Activated CD8-positive, alpha-beta T cell treated with anti-CD3 and anti-CD28 coated beads, Interleukin-2, amount 10 ng/mL, durations not matched to agents 7 days and 5 days (primary cell): ENCODE measurements around the gene RUSF1. TPM values are rescaled to one million over a fixed set of nuclear protein-coding genes. Genes with fewer than 3 reads are reported as not detected.

Source experiments
- ATAC-seq: fragments of 150-1000 bp; cut with Tn5 transposase; one replicate; pipeline ENCODE4 v1.10.0; 2021; ENCODE audit warnings: moderate library complexity
- CTCF ChIA-PET: fragments of 350-600 bp; sonication (Branson Sonifier 250); formaldehyde crosslinking; loops from one replicate; lab custom pipeline; 2021; ENCODE audit warnings: antibody characterized with exemption; lab: Charles Lee
- POLR2A ChIA-PET: fragments of 350-600 bp; sonication (Branson Sonifier 250); formaldehyde crosslinking; loops from one replicate; lab custom pipeline; 2021; ENCODE audit warnings: antibody characterized with exemption; lab: Charles Lee
- DNase-seq: peaks from one replicate; pipeline ENCODE4 v3.0.0-alpha.2; 2020
- H3K27ac Mint-ChIP-seq: one replicate; pipeline ENCODE4 v1.8.0; 2021; ENCODE audit warnings: mild to moderate bottlenecking, mixed read lengths
- H3K27me3 Mint-ChIP-seq: one replicate; pipeline ENCODE4 v1.8.0; 2021; ENCODE audit warnings: low read depth, mixed read lengths
- H3K36me3 Mint-ChIP-seq: one replicate; pipeline ENCODE4 v1.8.0; 2021; ENCODE audit warnings: low read depth, mixed read lengths
- H3K4me1 Mint-ChIP-seq: one replicate; pipeline ENCODE4 v1.8.0; 2021; ENCODE audit warnings: low read depth, mixed read lengths
- H3K4me3 Mint-ChIP-seq: one replicate; pipeline ENCODE4 v1.8.0; 2021; ENCODE audit warnings: mild to moderate bottlenecking, mixed read lengths
- H3K9me3 Mint-ChIP-seq: one replicate; pipeline ENCODE4 v1.8.0; 2022; ENCODE audit warnings: mixed read lengths; ENCODE audit not compliant: insufficient read depth
- total RNA-seq, 2 experiments: library from RNA; stranded (reverse); gene quantifications; one replicate each; pipeline ENCODE4 v1.2.3, GENCODE V29; 2021

Gene RUSF1
- total RNA-seq, 2 experiments from 2014 or later: 31.7 to 32.8 TPM

GRCh38 chr16:31493506-31494125 lies 14.6 kb downstream of the RUSF1 start:
- POLR2A ChIA-PET: interaction anchor here (1.5 kb wide), 1 partner anchor 13 kb away, joined by 3 read pairs; no protein-coding TSS in a partner anchor
- H3K27ac Mint-ChIP-seq: no peak overlapping the region
- no peak overlapping the region for H3K4me3 Mint-ChIP-seq
- peaks cover 5% of the 10 kb centered on the region for H3K36me3 Mint-ChIP-seq
- no peaks in the 10 kb centered on the region for H3K9me3 Mint-ChIP-seq
- no peaks in the 10 kb centered on the region for H3K27me3 Mint-ChIP-seq
- ATAC-seq (no peak), DNase-seq (no peak)
- CTCF ChIA-PET: no interaction called here
- H3K4me1 Mint-ChIP-seq: peaks cover 4% of the 10 kb centered on the region

GRCh38 chr16:31491778-31492418 lies 16.3 kb downstream of the RUSF1 start:
- H3K27me3 Mint-ChIP-seq: no peaks in the 10 kb centered on the region
- no peak overlapping the region for H3K27ac Mint-ChIP-seq
- H3K4me1 Mint-ChIP-seq: peaks cover 11% of the 10 kb centered on the region
- H3K4me3 Mint-ChIP-seq: no peak overlapping the region
- CTCF ChIA-PET: no interaction called here
- DNase-seq (no peak), ATAC-seq (no peak)
- H3K36me3 Mint-ChIP-seq: peaks cover 5% of the 10 kb centered on the region
- no peaks in the 10 kb centered on the region for H3K9me3 Mint-ChIP-seq
- POLR2A ChIA-PET: no interaction called here

- ATAC-seq (no peak), DNase-seq (no peak)
- H3K36me3 Mint-ChIP-seq: peaks cover 5% of the 10 kb centered on the region
- H3K27ac Mint-ChIP-seq: no peak overlapping the region
- peaks cover 11% of the 10 kb centered on the region for H3K4me1 Mint-ChIP-seq
- H3K4me3 Mint-ChIP-seq: no peak overlapping the region
- peaks cover 8% of the 10 kb centered on the region for H3K27me3 Mint-ChIP-seq
- H3K9me3 Mint-ChIP-seq: no peaks in the 10 kb centered on the region
- POLR2A ChIA-PET: interaction anchor here (1.4 to 1.6 kb wide), 2 partner anchors 18 to 30 kb away, joined by 3 to 4 read pairs; partner anchors contain the start of genes ARMC5 and RUSF1
- CTCF ChIA-PET: interaction anchor here (1.0 kb wide), 1 partner anchor 29 kb away, joined by 3 read pairs; no protein-coding TSS in a partner anchor
These were observed 18.3 kb downstream of the RUSF1 start for GRCh38 chr16:31489616-31490584.

- no peak overlapping the region for H3K27ac Mint-ChIP-seq
- peaks cover 11% of the 10 kb centered on the region for H3K4me1 Mint-ChIP-seq
- H3K36me3 Mint-ChIP-seq: peaks cover 5% of the 10 kb centered on the region
- DNase-seq (no peak), ATAC-seq (no peak)
- POLR2A ChIA-PET: interaction anchor here (1.6 kb wide), 1 partner anchor 19 kb away, joined by 4 read pairs; the partner anchor contains the start of gene RUSF1
- peaks cover 8% of the 10 kb centered on the region for H3K27me3 Mint-ChIP-seq
- no peaks in the 10 kb centered on the region for H3K9me3 Mint-ChIP-seq
- no peak overlapping the region for H3K4me3 Mint-ChIP-seq
- CTCF ChIA-PET: interaction anchor here (1.0 kb wide), 1 partner anchor 28 kb away, joined by 3 read pairs; no protein-coding TSS in a partner anchor
These were observed 19.0 kb downstream of the RUSF1 start for GRCh38 chr16:31489298-31489564.

- H3K9me3 Mint-ChIP-seq: no peaks in the 10 kb centered on the region
- DNase-seq (no peak), ATAC-seq (no peak)
- no peak overlapping the region for H3K27ac Mint-ChIP-seq
- H3K36me3 Mint-ChIP-seq: peaks cover 5% of the 10 kb centered on the region
- H3K4me3 Mint-ChIP-seq: no peak overlapping the region
- CTCF ChIA-PET: interaction anchor here (1.4 kb wide), 1 partner anchor 28 kb away, joined by 6 read pairs; no protein-coding TSS in a partner anchor
- peaks cover 8% of the 10 kb centered on the region for H3K27me3 Mint-ChIP-seq
- H3K4me1 Mint-ChIP-seq: peaks cover 11% of the 10 kb centered on the region
- POLR2A ChIA-PET: interaction anchor here (1.6 to 2.4 kb wide), 2 partner anchors 12 to 20 kb away, joined by 4 to 9 read pairs; partner anchors contain the start of gene RUSF1
These were observed 19.5 kb downstream of the RUSF1 start for GRCh38 chr16:31488468-31489297.

GRCh38 chr16:31487720-31488467 lies 20.3 kb downstream of the RUSF1 start:
- H3K27me3 Mint-ChIP-seq: peaks cover 8% of the 10 kb centered on the region
- DNase-seq: peak; percentile 72
- ChIA-PET POLR2A (interaction anchor here (2.4 kb wide), 1 partner anchor 11 kb away, joined by 9 read pairs; no protein-coding TSS in a partner anchor), CTCF (interaction anchor here (1.3 to 1.4 kb wide), 2 partner anchors 27 to 29 kb away, joined by 3 to 6 read pairs; no protein-coding TSS in a partner anchor)
- no peaks in the 10 kb centered on the region for H3K9me3 Mint-ChIP-seq
- H3K27ac Mint-ChIP-seq: peak overlapping the region; percentile 69
- H3K4me1 Mint-ChIP-seq: peaks cover 11% of the 10 kb centered on the region
- H3K4me3 Mint-ChIP-seq: peak overlapping the region; percentile 79
- H3K36me3 Mint-ChIP-seq: peaks cover 5% of the 10 kb centered on the region
- peak; percentile 96 for ATAC-seq

GRCh38 chr16:31487071-31487719 lies 21.0 kb downstream of the RUSF1 start:
- POLR2A ChIA-PET: interaction anchor here (0.6 to 2.4 kb wide), 2 partner anchors 10 to 711 kb away, joined by 3 to 9 read pairs; no protein-coding TSS in a partner anchor
- H3K27ac Mint-ChIP-seq: no peak overlapping the region
- ATAC-seq (no peak), DNase-seq (no peak)
- H3K36me3 Mint-ChIP-seq: peaks cover 5% of the 10 kb centered on the region
- no peaks in the 10 kb centered on the region for H3K9me3 Mint-ChIP-seq
- peaks cover 12% of the 10 kb centered on the region for H3K27me3 Mint-ChIP-seq
- CTCF ChIA-PET: interaction anchor here (1.3 to 1.4 kb wide), 2 partner anchors 27 to 29 kb away, joined by 3 to 6 read pairs; no protein-coding TSS in a partner anchor
- H3K4me1 Mint-ChIP-seq: peaks cover 11% of the 10 kb centered on the region
- peak overlapping the region; percentile 79 for H3K4me3 Mint-ChIP-seq

GRCh38 chr16:31486045-31486444 lies 22.1 kb downstream of the RUSF1 start:
- POLR2A ChIA-PET: interaction anchor here (1.0 to 1.3 kb wide), 2 partner anchors 26 to 388 kb away, joined by 3 read pairs; partner anchors contain the start of genes ARMC5 and ZNF267
- Mint-ChIP-seq H3K27ac (no peak overlapping the region), H3K27me3 (peaks cover 18% of the 10 kb centered on the region), H3K9me3 (no peaks in the 10 kb centered on the region), H3K4me1 (peaks cover 11% of the 10 kb centered on the region), H3K36me3 (peaks cover 5% of the 10 kb centered on the region), H3K4me3 (no peak overlapping the region)
- CTCF ChIA-PET: no interaction called here
- ATAC-seq (no peak), DNase-seq (no peak)

- Mint-ChIP-seq H3K36me3 (peaks cover 3% of the 10 kb centered on the region), H3K27ac (no peak overlapping the region), H3K9me3 (no peaks in the 10 kb centered on the region), H3K27me3 (peaks cover 23% of the 10 kb centered on the region), H3K4me3 (no peak overlapping the region), H3K4me1 (peaks cover 11% of the 10 kb centered on the region)
- CTCF ChIA-PET: no interaction called here
- DNase-seq (no peak), ATAC-seq (no peak)
- POLR2A ChIA-PET: interaction anchor here (1.3 kb wide), 1 partner anchor 388 kb away, joined by 3 read pairs; the partner anchor contains the start of gene ZNF267
These were observed 22.6 kb downstream of the RUSF1 start for GRCh38 chr16:31485571-31485970.
